Measurements from ENCODE around the gene SCAP. TPM values are rescaled to one million over a fixed set of nuclear protein-coding genes. Genes with fewer than 3 reads are reported as not detected.
A peak's percentile ranks its signal among the peaks of the same experiment; 100 is the strongest.

The SCAP gene
- total and polyA plus RNA-seq, 2 experiments from 2014 or later = 35.5 to 141 TPM

DNA sequence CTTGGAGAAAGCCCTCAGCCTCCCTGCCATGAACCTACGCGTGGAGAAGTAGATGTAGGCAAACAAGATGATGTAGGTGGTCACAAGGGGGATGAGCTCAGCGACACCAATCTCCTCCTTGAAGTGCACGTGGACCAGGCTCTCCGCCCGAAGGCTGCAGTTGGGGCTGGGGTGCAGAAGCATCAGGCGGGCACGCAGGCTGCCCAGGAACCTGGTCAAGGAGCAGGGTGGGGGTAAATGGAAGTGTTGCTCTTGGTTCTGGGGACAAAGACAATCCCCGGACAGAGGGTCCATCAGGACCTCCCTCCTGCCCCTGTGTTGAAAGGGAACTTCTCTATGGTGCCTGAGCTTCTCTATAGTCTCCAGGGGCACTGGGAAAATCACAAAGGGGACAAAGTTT lies 49.8 kb downstream of the SCAP start (continued):
- TF ChIP-seq, protein P1, sequence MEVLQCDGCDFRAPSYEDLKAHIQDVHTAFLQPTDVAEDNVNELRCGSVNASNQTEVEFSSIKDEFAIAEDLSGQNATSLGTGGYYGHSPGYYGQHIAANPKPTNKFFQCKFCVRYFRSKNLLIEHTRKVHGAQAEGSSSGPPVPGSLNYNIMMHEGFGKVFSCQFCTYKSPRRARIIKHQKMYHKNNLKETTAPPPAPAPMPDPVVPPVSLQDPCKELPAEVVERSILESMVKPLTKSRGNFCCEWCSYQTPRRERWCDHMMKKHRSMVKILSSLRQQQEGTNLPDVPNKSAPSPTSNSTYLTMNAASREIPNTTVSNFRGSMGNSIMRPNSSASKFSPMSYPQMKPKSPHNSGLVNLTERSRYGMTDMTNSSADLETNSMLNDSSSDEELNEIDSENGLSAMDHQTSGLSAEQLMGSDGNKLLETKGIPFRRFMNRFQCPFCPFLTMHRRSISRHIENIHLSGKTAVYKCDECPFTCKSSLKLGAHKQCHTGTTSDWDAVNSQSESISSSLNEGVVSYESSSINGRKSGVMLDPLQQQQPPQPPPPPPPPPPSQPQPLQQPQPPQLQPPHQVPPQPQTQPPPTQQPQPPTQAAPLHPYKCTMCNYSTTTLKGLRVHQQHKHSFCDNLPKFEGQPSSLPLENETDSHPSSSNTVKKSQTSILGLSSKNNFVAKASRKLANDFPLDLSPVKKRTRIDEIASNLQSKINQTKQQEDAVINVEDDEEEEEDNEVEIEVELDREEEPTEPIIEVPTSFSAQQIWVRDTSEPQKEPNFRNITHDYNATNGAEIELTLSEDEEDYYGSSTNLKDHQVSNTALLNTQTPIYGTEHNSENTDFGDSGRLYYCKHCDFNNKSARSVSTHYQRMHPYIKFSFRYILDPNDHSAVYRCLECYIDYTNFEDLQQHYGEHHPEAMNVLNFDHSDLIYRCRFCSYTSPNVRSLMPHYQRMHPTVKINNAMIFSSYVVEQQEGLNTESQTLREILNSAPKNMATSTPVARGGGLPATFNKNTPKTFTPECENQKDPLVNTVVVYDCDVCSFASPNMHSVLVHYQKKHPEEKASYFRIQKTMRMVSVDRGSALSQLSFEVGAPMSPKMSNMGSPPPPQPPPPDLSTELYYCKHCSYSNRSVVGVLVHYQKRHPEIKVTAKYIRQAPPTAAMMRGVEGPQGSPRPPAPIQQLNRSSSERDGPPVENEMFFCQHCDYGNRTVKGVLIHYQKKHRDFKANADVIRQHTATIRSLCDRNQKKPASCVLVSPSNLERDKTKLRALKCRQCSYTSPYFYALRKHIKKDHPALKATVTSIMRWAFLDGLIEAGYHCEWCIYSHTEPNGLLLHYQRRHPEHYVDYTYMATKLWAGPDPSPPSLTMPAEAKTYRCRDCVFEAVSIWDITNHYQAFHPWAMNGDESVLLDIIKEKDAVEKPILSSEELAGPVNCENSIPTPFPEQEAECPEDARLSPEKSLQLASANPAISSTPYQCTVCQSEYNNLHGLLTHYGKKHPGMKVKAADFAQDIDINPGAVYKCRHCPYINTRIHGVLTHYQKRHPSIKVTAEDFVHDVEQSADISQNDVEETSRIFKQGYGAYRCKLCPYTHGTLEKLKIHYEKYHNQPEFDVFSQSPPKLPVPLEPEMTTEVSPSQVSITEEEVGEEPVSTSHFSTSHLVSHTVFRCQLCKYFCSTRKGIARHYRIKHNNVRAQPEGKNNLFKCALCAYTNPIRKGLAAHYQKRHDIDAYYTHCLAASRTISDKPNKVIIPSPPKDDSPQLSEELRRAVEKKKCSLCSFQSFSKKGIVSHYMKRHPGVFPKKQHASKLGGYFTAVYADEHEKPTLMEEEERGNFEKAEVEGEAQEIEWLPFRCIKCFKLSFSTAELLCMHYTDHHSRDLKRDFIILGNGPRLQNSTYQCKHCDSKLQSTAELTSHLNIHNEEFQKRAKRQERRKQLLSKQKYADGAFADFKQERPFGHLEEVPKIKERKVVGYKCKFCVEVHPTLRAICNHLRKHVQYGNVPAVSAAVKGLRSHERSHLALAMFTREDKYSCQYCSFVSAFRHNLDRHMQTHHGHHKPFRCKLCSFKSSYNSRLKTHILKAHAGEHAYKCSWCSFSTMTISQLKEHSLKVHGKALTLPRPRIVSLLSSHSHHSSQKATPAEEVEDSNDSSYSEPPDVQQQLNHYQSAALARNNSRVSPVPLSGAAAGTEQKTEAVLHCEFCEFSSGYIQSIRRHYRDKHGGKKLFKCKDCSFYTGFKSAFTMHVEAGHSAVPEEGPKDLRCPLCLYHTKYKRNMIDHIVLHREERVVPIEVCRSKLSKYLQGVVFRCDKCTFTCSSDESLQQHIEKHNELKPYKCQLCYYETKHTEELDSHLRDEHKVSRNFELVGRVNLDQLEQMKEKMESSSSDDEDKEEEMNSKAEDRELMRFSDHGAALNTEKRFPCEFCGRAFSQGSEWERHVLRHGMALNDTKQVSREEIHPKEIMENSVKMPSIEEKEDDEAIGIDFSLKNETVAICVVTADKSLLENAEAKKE (CRISPR knock-in tag; IDR thresholded peaks at IDR 0.05) = no peak
- no peak for TF ChIP-seq CREB1 (CRISPR knock-in tag; IDR thresholded peaks at IDR 0.05; ENCODE audit: low read depth)
- TF ChIP-seq ZNF331 (CRISPR knock-in tag; IDR thresholded peaks at IDR 0.05; ENCODE audit: low read depth) = no peak
- TF ChIP-seq ZNF114 (CRISPR knock-in tag; IDR thresholded peaks at IDR 0.05) = no peak
- no peak for TF ChIP-seq POLR2AphosphoS5 (IDR thresholded peaks at IDR 0.05; ENCODE audit: low read depth)
- TF ChIP-seq, protein P2, sequence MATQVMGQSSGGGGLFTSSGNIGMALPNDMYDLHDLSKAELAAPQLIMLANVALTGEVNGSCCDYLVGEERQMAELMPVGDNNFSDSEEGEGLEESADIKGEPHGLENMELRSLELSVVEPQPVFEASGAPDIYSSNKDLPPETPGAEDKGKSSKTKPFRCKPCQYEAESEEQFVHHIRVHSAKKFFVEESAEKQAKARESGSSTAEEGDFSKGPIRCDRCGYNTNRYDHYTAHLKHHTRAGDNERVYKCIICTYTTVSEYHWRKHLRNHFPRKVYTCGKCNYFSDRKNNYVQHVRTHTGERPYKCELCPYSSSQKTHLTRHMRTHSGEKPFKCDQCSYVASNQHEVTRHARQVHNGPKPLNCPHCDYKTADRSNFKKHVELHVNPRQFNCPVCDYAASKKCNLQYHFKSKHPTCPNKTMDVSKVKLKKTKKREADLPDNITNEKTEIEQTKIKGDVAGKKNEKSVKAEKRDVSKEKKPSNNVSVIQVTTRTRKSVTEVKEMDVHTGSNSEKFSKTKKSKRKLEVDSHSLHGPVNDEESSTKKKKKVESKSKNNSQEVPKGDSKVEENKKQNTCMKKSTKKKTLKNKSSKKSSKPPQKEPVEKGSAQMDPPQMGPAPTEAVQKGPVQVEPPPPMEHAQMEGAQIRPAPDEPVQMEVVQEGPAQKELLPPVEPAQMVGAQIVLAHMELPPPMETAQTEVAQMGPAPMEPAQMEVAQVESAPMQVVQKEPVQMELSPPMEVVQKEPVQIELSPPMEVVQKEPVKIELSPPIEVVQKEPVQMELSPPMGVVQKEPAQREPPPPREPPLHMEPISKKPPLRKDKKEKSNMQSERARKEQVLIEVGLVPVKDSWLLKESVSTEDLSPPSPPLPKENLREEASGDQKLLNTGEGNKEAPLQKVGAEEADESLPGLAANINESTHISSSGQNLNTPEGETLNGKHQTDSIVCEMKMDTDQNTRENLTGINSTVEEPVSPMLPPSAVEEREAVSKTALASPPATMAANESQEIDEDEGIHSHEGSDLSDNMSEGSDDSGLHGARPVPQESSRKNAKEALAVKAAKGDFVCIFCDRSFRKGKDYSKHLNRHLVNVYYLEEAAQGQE (IDR thresholded peaks at IDR 0.05; ENCODE audit: unreplicated experiment) = no peak

- Histone ChIP-seq H3K36me3 (ENCODE audit: insufficient read depth) (no peaks in the 10 kb centered on the region; the same call in 1 of the 2 replicates), H3K4me3 (no peak overlapping the region), H3K27ac (ENCODE audit: low read depth) (0 out of 2 replicates have a peak overlapping the region, but pooled peaks have one; percentile 32), H3K79me2 (replicated peaks; ENCODE audit: insufficient read depth) (no peaks in the 10 kb centered on the region), H3K4me1 (ENCODE audit: insufficient read depth) (no peaks in the 10 kb centered on the region), H3K27me3 (ENCODE audit: insufficient read depth) (no peaks in the 10 kb centered on the region), H3K4me2 (no peak overlapping the region), H2AFZ (no peak overlapping the region), H4K20me1 (replicated peaks; ENCODE audit: insufficient read depth) (peaks cover 6% of the 10 kb centered on the region), H3K9me2 (ENCODE audit: insufficient read depth) (no peaks in the 10 kb centered on the region), H3F3A (replicated peaks; ENCODE audit: low read depth) (peaks cover 8% of the 10 kb centered on the region)
- Mint-ChIP-seq H3K36me3 (ENCODE audit: low read depth) (peaks cover 47% of the 10 kb centered on the region), H3K27ac (no peak overlapping the region), H3K27me3 (ENCODE audit: insufficient read depth, low read depth, poor library complexity) (peaks cover 9% of the 10 kb centered on the region), H3K4me1 (peaks cover 8% of the 10 kb centered on the region), H3K9me3 (no peaks in the 10 kb centered on the region; the same call in 2 of the 3 replicates), H3K4me3 (no peak overlapping the region)
- ATAC-seq = no peak
- no peak for DNase-seq (ENCODE audit: low spot score)
- TF ChIP-seq ZNF114 (CRISPR knock-in tag; IDR thresholded peaks at IDR 0.05) = no peak
- TF ChIP-seq ZNF331 (CRISPR knock-in tag; IDR thresholded peaks at IDR 0.05; ENCODE audit: low read depth) = no peak
- TF ChIP-seq, protein P2 (IDR thresholded peaks at IDR 0.05; ENCODE audit: unreplicated experiment) = no peak
- TF ChIP-seq STAT1 (IDR thresholded peaks at IDR 0.05; ENCODE audit: unreplicated experiment) = no peak
- no peak for TF ChIP-seq POLR2AphosphoS5 (IDR thresholded peaks at IDR 0.05; ENCODE audit: low read depth)
- TF ChIP-seq, protein P3, sequence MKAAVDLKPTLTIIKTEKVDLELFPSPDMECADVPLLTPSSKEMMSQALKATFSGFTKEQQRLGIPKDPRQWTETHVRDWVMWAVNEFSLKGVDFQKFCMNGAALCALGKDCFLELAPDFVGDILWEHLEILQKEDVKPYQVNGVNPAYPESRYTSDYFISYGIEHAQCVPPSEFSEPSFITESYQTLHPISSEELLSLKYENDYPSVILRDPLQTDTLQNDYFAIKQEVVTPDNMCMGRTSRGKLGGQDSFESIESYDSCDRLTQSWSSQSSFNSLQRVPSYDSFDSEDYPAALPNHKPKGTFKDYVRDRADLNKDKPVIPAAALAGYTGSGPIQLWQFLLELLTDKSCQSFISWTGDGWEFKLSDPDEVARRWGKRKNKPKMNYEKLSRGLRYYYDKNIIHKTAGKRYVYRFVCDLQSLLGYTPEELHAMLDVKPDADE (IDR thresholded peaks at IDR 0.05) = no peak
- TF ChIP-seq EZH2phosphoT487 (IDR thresholded peaks at IDR 0.05; ENCODE audit: unreplicated experiment) = no peak
- no peak for TF ChIP-seq CREB1 (CRISPR knock-in tag; IDR thresholded peaks at IDR 0.05; ENCODE audit: low read depth)
- TF ChIP-seq NANOG (IDR thresholded peaks at IDR 0.05; ENCODE audit: borderline replicate concordance) = no peak
These were observed 50.4 kb downstream of the SCAP start for GRCh38 chr3:47425383-47425778.
